ENCODE data around the gene PDLIM3. TPM values are rescaled to one million over a fixed set of nuclear protein-coding genes. Genes with fewer than 3 reads are reported as not detected.

The PDLIM3 gene
- total RNA-seq, 1 experiment from 2014 or later, result 0.47 TPM

DNA sequence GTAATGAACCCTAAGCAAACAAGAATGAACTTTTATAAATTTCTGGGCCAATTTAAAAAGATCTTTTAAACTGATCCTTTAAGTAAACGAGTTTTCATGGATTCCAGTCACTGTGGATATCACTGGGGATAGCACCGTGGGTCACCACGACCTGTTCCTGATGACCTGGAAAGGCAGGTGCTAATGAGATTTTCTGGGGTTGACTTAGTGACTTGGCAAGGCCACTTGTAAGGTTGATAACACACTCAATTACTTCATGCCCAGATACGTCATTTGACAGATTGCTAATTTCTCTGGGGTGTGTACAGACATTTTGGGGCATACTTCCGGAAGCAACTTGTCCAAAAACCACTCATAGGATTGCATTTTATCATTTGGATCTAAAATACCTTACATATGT, 24.5 kb downstream of the PDLIM3 start:
- Histone ChIP-seq H4K20me1 (ENCODE audit: low read length) (no peaks in the 10 kb centered on the region), H3K79me2 (ENCODE audit: low read length) (no peaks in the 10 kb centered on the region), H3K9me2 (replicated peaks; ENCODE audit: low read length) (no peaks in the 10 kb centered on the region), H3K9me3 (ENCODE audit: low read length) (no peaks in the 10 kb centered on the region), H3K4me3 (ENCODE audit: low read length) (no peak overlapping the region), H3K4me2 (ENCODE audit: low read length) (no peak overlapping the region), H2AFZ (ENCODE audit: low read length) (no peak overlapping the region), H3F3A (ENCODE audit: low read length, unreplicated experiment) (no peaks in the 10 kb centered on the region), H3K27me3 (ENCODE audit: low read length) (no peaks in the 10 kb centered on the region), H3K9ac (ENCODE audit: low read length) (no peak overlapping the region), H3K27ac (ENCODE audit: low read length) (no peak overlapping the region), H3K4me1 (ENCODE audit: insufficient read depth, low read length) (peaks cover 25% of the 10 kb centered on the region), H3K36me3 (ENCODE audit: low read depth, low read length) (no peaks in the 10 kb centered on the region)
- BruUV-seq (replicated peaks), result no TSS peak
- CTCF ChIA-PET, result no interaction called here
- TF ChIP-seq, protein P1, sequence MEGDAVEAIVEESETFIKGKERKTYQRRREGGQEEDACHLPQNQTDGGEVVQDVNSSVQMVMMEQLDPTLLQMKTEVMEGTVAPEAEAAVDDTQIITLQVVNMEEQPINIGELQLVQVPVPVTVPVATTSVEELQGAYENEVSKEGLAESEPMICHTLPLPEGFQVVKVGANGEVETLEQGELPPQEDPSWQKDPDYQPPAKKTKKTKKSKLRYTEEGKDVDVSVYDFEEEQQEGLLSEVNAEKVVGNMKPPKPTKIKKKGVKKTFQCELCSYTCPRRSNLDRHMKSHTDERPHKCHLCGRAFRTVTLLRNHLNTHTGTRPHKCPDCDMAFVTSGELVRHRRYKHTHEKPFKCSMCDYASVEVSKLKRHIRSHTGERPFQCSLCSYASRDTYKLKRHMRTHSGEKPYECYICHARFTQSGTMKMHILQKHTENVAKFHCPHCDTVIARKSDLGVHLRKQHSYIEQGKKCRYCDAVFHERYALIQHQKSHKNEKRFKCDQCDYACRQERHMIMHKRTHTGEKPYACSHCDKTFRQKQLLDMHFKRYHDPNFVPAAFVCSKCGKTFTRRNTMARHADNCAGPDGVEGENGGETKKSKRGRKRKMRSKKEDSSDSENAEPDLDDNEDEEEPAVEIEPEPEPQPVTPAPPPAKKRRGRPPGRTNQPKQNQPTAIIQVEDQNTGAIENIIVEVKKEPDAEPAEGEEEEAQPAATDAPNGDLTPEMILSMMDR (conservative IDR thresholded peaks at IDR 0.05; ENCODE audit: low read depth, low read length), result no peak
- TF ChIP-seq EZH2 (IDR thresholded peaks at IDR 0.05; ENCODE audit: low read length, unreplicated experiment), result no peak
- TF ChIP-seq EZH2phosphoT487 (IDR thresholded peaks at IDR 0.05; ENCODE audit: borderline replicate concordance, low read length), result no peak
- DNase-seq, result no peak
- no peak for ATAC-seq
- POLR2A ChIA-PET (ENCODE audit: unreplicated experiment), result no interaction called here
- intact Hi-C loops (cut with micrococcal nuclease), result loop anchor here (10.0 kb wide), 1 partner anchor 84 kb away; no protein-coding TSS in a partner anchor

DNA sequence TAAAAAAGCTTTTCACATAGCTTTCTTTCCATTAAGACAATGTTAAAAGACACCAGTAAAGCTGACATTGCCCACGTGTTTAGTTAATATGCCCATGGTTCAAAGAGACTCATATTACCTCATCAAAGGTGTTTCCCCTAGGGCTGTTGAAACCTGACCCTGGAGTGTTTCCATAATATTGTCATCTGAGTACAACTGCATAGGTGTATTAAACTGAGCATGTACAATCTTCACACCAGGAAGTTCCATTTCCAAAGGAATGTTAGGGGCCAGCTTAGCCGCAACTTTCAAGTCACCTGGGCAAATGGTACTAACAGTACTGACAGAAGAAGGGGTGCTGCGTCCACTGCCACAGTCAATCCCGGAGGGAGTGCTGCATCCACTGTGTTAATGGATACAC, 27.1 kb downstream of the PDLIM3 start:
- H3K4me3 ChIP-seq (ENCODE audit: low read length), result no peak overlapping the region
- no peak overlapping the region for H3K27ac ChIP-seq (ENCODE audit: low read length)
- CTCF ChIA-PET, result no interaction called here

DNA sequence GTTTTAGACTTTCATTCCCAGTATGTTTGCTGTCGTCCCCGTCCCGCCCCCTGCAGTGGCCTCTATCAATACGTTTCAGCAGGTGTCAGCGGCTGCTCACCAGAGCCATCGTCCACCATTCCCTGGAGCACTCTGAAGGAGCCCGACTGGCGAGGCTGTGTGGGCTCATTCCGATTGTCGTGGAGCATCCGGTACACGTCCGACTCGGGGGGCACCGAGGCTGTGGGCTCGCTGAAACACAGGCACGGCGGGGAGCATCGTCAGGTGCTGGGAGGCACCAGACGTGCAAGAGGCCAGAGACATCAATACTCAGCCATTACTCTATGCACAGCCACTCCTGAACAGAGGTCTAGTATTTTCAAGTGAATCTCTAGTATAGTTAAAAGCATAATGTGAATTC, 28.9 kb downstream of the PDLIM3 start:
- POLR2A ChIA-PET (ENCODE audit: unreplicated experiment), result no interaction called here
- Histone ChIP-seq H3K79me2 (ENCODE audit: low read length) (no peaks in the 10 kb centered on the region), H3K36me3 (ENCODE audit: low read depth, low read length) (no peaks in the 10 kb centered on the region), H4K20me1 (ENCODE audit: low read length) (no peaks in the 10 kb centered on the region), H3K4me3 (ENCODE audit: low read length) (no peak overlapping the region), H3K27ac (ENCODE audit: low read length) (no peak overlapping the region), H2AFZ (ENCODE audit: low read length) (no peak overlapping the region), H3K4me2 (ENCODE audit: low read length) (no peak overlapping the region), H3K9ac (ENCODE audit: low read length) (no peak overlapping the region), H3F3A (ENCODE audit: low read length, unreplicated experiment) (no peaks in the 10 kb centered on the region), H3K27me3 (ENCODE audit: low read length) (no peaks in the 10 kb centered on the region), H3K4me1 (ENCODE audit: insufficient read depth, low read length) (peaks cover 21% of the 10 kb centered on the region), H3K9me2 (replicated peaks; ENCODE audit: low read length) (no peaks in the 10 kb centered on the region), H3K9me3 (ENCODE audit: low read length) (no peaks in the 10 kb centered on the region)
- DNase-seq (no peak), ATAC-seq (no peak)
- BruUV-seq (replicated peaks), result no TSS peak
- intact Hi-C loops (cut with micrococcal nuclease), result no loop called here
- CTCF ChIA-PET, result no interaction called here
- TF ChIP-seq EZH2 (IDR thresholded peaks at IDR 0.05; ENCODE audit: low read length, unreplicated experiment) (no peak), EZH2phosphoT487 (IDR thresholded peaks at IDR 0.05; ENCODE audit: borderline replicate concordance, low read length) (no peak)
- TF ChIP-seq, protein P1 (conservative IDR thresholded peaks at IDR 0.05; ENCODE audit: low read depth, low read length), result no peak

More for the DNA sequence above, 27.1 kb downstream of the PDLIM3 start:
- intact Hi-C loops (cut with micrococcal nuclease), result no loop called here
- DNase-seq, result peak; percentile 65
- no peak for TF ChIP-seq EZH2phosphoT487 (IDR thresholded peaks at IDR 0.05; ENCODE audit: borderline replicate concordance, low read length)
- no peak for TF ChIP-seq EZH2 (IDR thresholded peaks at IDR 0.05; ENCODE audit: low read length, unreplicated experiment)
- TF ChIP-seq, protein P1 (conservative IDR thresholded peaks at IDR 0.05; ENCODE audit: low read depth, low read length), result no peak
- H3K4me1 ChIP-seq (ENCODE audit: insufficient read depth, low read length), result peaks cover 25% of the 10 kb centered on the region
- no peak overlapping the region for H3K9ac ChIP-seq (ENCODE audit: low read length)
- peak overlapping the region; percentile 46 for H3K4me2 ChIP-seq (ENCODE audit: low read length)
- no peaks in the 10 kb centered on the region for H3K27me3 ChIP-seq (ENCODE audit: low read length)
- no peaks in the 10 kb centered on the region for H3F3A ChIP-seq (ENCODE audit: low read length, unreplicated experiment)
- H4K20me1 ChIP-seq (ENCODE audit: low read length), result no peaks in the 10 kb centered on the region
- H2AFZ ChIP-seq (ENCODE audit: low read length), result 0 out of 2 replicates have a peak overlapping the region, but pooled peaks have one; percentile 45
- H3K36me3 ChIP-seq (ENCODE audit: low read depth, low read length), result no peaks in the 10 kb centered on the region
- no peaks in the 10 kb centered on the region for H3K9me2 ChIP-seq (replicated peaks; ENCODE audit: low read length)
- no peaks in the 10 kb centered on the region for H3K79me2 ChIP-seq (ENCODE audit: low read length)
- peak; percentile 45; the same call in 1 of the 2 replicates for ATAC-seq
- POLR2A ChIA-PET (ENCODE audit: unreplicated experiment), result no interaction called here
- no peaks in the 10 kb centered on the region for H3K9me3 ChIP-seq (ENCODE audit: low read length)
- BruUV-seq (replicated peaks), result no TSS peak

Data from PC-3 (cell line).